Fibroblast of the aortic adventitia (primary cell): ENCODE data around the gene TNXB. TPM values are rescaled to one million over a fixed set of nuclear protein-coding genes. Genes with fewer than 3 reads are reported as not detected.
"Not testable (repeated sequence)": the region's sequence is repeated elsewhere in the genome, so short reads cannot be mapped to it uniquely, and the experiment has no call there.

Experiments used
- DNase-seq: peaks from one replicate; pipeline ENCODE4 v3.0.0-alpha.2; 2010; ENCODE audit warnings: low read depth
- H3K4me3 ChIP-seq: 2 replicates; pipeline ENCODE4 v1.5.1; 2011; ENCODE audit warnings: low read depth, mild to moderate bottlenecking, control low read depth, low read length, moderate library complexity
- total RNA-seq: library from RNA; depleted of rRNA; stranded (reverse); fragments of >200 nt; gene quantifications from 2 replicates; pipeline ENCODE4 v1.2.3, GENCODE V29; 2012; ENCODE audit warnings: low replicate concordance
- TF ChIP-seq, protein P1 (sequence below): IDR thresholded peaks from 2 replicates; pipeline ENCODE4 v1.5.1; 2011; ENCODE audit warnings: mild to moderate bottlenecking, low read length, control low read depth, inconsistent platforms; ENCODE audit not compliant: insufficient read depth

TNXB gene
- total RNA-seq, 1 donor: 54.0 TPM

- DNase-seq: no peak
- TF ChIP-seq, protein P1, sequence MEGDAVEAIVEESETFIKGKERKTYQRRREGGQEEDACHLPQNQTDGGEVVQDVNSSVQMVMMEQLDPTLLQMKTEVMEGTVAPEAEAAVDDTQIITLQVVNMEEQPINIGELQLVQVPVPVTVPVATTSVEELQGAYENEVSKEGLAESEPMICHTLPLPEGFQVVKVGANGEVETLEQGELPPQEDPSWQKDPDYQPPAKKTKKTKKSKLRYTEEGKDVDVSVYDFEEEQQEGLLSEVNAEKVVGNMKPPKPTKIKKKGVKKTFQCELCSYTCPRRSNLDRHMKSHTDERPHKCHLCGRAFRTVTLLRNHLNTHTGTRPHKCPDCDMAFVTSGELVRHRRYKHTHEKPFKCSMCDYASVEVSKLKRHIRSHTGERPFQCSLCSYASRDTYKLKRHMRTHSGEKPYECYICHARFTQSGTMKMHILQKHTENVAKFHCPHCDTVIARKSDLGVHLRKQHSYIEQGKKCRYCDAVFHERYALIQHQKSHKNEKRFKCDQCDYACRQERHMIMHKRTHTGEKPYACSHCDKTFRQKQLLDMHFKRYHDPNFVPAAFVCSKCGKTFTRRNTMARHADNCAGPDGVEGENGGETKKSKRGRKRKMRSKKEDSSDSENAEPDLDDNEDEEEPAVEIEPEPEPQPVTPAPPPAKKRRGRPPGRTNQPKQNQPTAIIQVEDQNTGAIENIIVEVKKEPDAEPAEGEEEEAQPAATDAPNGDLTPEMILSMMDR: no peak
Measured at GRCh38 chr6:32110632-32111031, 1.5 kb upstream of the TNXB start.

DNA sequence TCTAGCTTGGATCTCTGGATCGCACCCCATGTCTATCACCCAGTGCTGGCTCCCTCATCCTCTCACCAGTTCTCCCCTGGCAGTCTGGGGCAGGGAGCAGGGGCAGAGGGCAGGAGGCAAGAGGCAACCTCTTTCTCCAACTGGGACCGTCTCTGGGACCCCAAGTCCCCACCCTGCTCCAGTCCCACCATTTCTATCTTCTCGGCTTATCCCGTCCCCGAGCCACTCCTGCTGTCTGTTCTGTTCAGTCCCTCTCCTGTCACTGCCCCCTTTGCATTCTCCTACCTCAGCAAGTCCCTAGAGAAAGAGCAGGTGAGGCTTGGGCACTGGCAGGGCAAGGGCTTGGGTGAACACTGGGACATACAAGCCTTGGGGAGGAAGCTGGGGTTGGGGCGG, 625 bp upstream of the TNXB start:
- no peak for DNase-seq
- H3K4me3 ChIP-seq: no peak overlapping the region
- TF ChIP-seq, protein P1: no peak

More at GRCh38 chr6:32110632-32111031, 1.5 kb upstream of the TNXB start:
- H3K4me3 ChIP-seq: no peak overlapping the region

GRCh38 chr6:32108727-32109113, 418 bp downstream of the TNXB start:
- peak overlapping the region; percentile 69 for H3K4me3 ChIP-seq

GRCh38 chr6:32108094-32108627, 977 bp downstream of the TNXB start:
- peak overlapping the region; percentile 69 for H3K4me3 ChIP-seq
- peak; percentile 80 for DNase-seq

More at GRCh38 chr6:32108727-32109113, 418 bp downstream of the TNXB start:
- DNase-seq: no peak
- TF ChIP-seq, protein P1: no peak

GRCh38 chr6:32107406-32107805, 1.7 kb downstream of the TNXB start:
- peak; percentile 64 for DNase-seq
- H3K4me3 ChIP-seq: peak overlapping the region; percentile 69
- TF ChIP-seq, protein P1: no peak

More at GRCh38 chr6:32108094-32108627, 977 bp downstream of the TNXB start:
- TF ChIP-seq, protein P1: no peak

DNA sequence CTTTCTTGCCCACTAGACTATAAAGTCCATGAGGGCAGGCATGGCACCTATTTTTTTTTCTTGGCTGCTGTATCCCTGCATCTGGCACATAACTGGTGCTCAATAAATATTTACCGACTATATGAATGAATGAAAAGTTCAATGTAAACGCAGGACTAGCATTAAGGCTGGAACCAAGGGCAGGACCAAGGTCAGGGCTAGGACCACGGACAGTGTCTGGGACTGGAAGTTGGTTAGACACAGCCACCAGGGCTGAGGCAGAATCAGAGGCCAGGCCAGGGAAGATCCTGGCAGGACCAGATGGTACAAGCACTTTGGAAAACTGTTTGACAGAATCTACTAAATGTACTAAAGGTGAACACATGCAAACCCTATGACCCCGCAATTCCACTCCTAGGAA, 3.7 kb downstream of the TNXB start:
- DNase-seq: peak; percentile 47
- H3K4me3 ChIP-seq: no peak overlapping the region
- TF ChIP-seq, protein P1: no peak

DNA sequence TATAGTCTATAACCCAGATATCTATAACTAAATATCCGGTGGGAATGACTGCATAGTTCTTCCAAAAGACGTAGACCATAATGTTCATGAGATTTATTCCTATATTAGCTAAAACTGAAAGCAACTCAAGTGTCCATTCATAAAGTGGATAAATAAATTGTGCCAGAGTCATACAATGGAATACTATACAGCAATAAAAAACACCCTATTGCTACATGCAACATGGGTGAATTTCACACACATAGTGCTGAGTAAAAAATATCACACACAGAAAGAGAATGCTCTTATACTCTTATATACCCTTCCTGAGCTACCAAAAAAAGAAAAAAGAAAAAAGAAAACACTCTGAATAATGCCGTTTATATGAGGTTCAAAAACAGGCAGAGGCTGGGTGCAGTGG, 6.9 kb downstream of the TNXB start:
- DNase-seq: no peak
- TF ChIP-seq, protein P1: no peak

GRCh38 chr6:32100251-32100650, 8.9 kb downstream of the TNXB start:
- not testable (repeated sequence) for H3K4me3 ChIP-seq, DNase-seq

More for the DNA sequence above, 6.9 kb downstream of the TNXB start:
- no peak overlapping the region for H3K4me3 ChIP-seq
